Esophagus muscularis mucosa (tissue), 4 donors: Measurements from ENCODE around the gene RPGRIP1L. TPM values are rescaled to one million over a fixed set of nuclear protein-coding genes. Genes with fewer than 3 reads are reported as not detected.
"Not testable (repeated sequence)": the region's sequence is repeated elsewhere in the genome, so short reads cannot be mapped to it uniquely, and the experiment has no call there.

Experiments
- DNase-seq: peaks from one replicate; pipeline ENCODE4 v3.0.0-alpha.2; 2017; ENCODE audit errors: extremely low spot score
- H3K27ac ChIP-seq, 4 donors: fragments of 200-600 bp; sonication (generic); replicated peaks in 1 of 4; 1 replicate in 3 of 4; 2 replicates in 1 of 4; pipeline ENCODE4 v1.5.1; 2016 to 2019; ENCODE audit warnings: mild to moderate bottlenecking in 1 of 4
- H3K27me3 ChIP-seq, 4 donors: fragments of 200-600 bp; sonication (generic); one replicate each; pipeline versions ENCODE4 v1.5.1 to v1.6.0; 2016 to 2019
- H3K36me3 ChIP-seq, 4 donors: fragments of 200-600 bp; sonication (generic); one replicate each; pipeline ENCODE4 v1.5.1; 2016 to 2019
- H3K4me1 ChIP-seq, 4 donors: fragments of 200-600 bp; sonication (generic); one replicate each; pipeline ENCODE4 v1.5.1; 2016 to 2019
- H3K4me3 ChIP-seq, 4 donors: fragments of 200-600 bp; sonication (generic); 1 replicate in 2 of 4; 2 replicates in 2 of 4; pipeline ENCODE4 v1.5.1; 2016 to 2019; ENCODE audit warnings: mild to moderate bottlenecking in 4 of 4, moderate library complexity in 1 of 4
- H3K9me3 ChIP-seq, 4 donors: fragments of 200-600 bp; sonication (generic); 1 replicate in 3 of 4; 2 replicates in 1 of 4; pipeline ENCODE4 v1.5.1; 2016 to 2019
- CTCF ChIP-seq, 3 experiments: fragments of 200-600 bp in 2 of 3; fragments of 450-650 bp in 1 of 3; sonication (generic) in 2 of 3; IDR thresholded peaks; one replicate each; pipeline ENCODE4 v1.5.1; 2017 to 2019; ENCODE audit warnings: antibody characterized with exemption in 3 of 3, mild to moderate bottlenecking in 2 of 3, moderate library complexity in 1 of 3
- EP300 ChIP-seq: sonication (generic); formaldehyde crosslinking; IDR thresholded peaks from one replicate; pipeline ENCODE4 v1.6.1; 2017; ENCODE audit warnings: antibody characterized with exemption
- POLR2A ChIP-seq: fragments of 450-650 bp; IDR thresholded peaks from one replicate; pipeline ENCODE4 v1.6.1; 2017; ENCODE audit warnings: antibody characterized with exemption, moderate library complexity, mild to moderate bottlenecking, low read depth
- POLR2AphosphoS5 ChIP-seq, 2 donors: sonication (generic); formaldehyde crosslinking; IDR thresholded peaks; one replicate each; pipeline ENCODE4 v1.6.1; 2017; ENCODE audit warnings: antibody characterized with exemption in 2 of 2
- WGBS: methylation state at CpG from one replicate; pipeline ENCODE4 v1.1.5; 2018; 5-methylcytosine and 5-hydroxymethylcytosine counted together
- intact Hi-C: fragments of 100-400 bp; cut with DNase I; formaldehyde crosslinking; loops from one replicate; pipeline ENCODE4 v1.15.1; 2023
- total RNA-seq, 4 donors: library from RNA; depleted of rRNA; stranded (reverse); fragments of >200 nt; gene quantifications; one replicate each; pipeline versions ENCODE4 v1.1.0 to v1.2.1, GENCODE V29; 2016

Gene RPGRIP1L
- total RNA-seq, 4 donors from 2014 or later, result 2.3 to 4.3 (median 4.0) TPM

GRCh38 chr16:53708490-53708889 is 4.8 kb upstream of the RPGRIP1L start:
- no peak for DNase-seq
- H3K27me3 ChIP-seq, result no peaks in the 10 kb centered on the region
- H3K9me3 ChIP-seq, result no peaks in the 10 kb centered on the region
- no peak overlapping the region for H3K4me3 ChIP-seq
- no peak overlapping the region for H3K27ac ChIP-seq
- WGBS, result 91% methylated on average over 2 of the region's 2 CpGs
- no peaks in the 10 kb centered on the region for H3K36me3 ChIP-seq
- TF ChIP-seq POLR2A (no peak), POLR2AphosphoS5 (IDR thresholded peaks at IDR 0.05) (no peak), CTCF (IDR thresholded peaks at IDR 0.05) (no peak), EP300 (no peak)
- intact Hi-C loops, result no loop called here
- H3K4me1 ChIP-seq, result peaks cover 17 to 42% (median 33%) of the 10 kb centered on the region in 4 donors

- DNase-seq, result no peak
- intact Hi-C loops, result no loop called here
- Histone ChIP-seq H3K4me3 (no peak overlapping the region), H3K9me3 (no peaks in the 10 kb centered on the region), H3K27ac (no peak overlapping the region), H3K4me1 (peaks cover 22 to 39% (median 32%) of the 10 kb centered on the region in 4 donors), H3K36me3 (no peaks in the 10 kb centered on the region), H3K27me3 (no peaks in the 10 kb centered on the region)
- whole genome bisulfite sequencing, result 76% methylated on average over 3 of the region's 3 CpGs
- TF ChIP-seq POLR2AphosphoS5 (IDR thresholded peaks at IDR 0.05) (no peak), EP300 (no peak), POLR2A (no peak), CTCF (IDR thresholded peaks at IDR 0.05) (no peak)
These were observed 4.0 kb upstream of the RPGRIP1L start for GRCh38 chr16:53707671-53708070.

- no peak for DNase-seq
- peak overlapping the region; percentile 71 to 81 (median 76) for H3K27ac ChIP-seq
- intact Hi-C loops, result no loop called here
- H3K36me3 ChIP-seq, result no peaks in the 10 kb centered on the region
- no peaks in the 10 kb centered on the region for H3K9me3 ChIP-seq
- TF ChIP-seq POLR2A (no peak), POLR2AphosphoS5 (IDR thresholded peaks at IDR 0.05) (no peak), EP300 (no peak), CTCF (IDR thresholded peaks at IDR 0.05) (no peak)
- no peaks in the 10 kb centered on the region for H3K27me3 ChIP-seq
- H3K4me1 ChIP-seq, result peaks cover 14 to 26% (median 23%) of the 10 kb centered on the region in 4 donors
- H3K4me3 ChIP-seq, result peak overlapping the region; percentile 70 to 83 (median 75)
- WGBS, result 11% methylated on average over 6 of the region's 6 CpGs
These were observed 770 bp upstream of the RPGRIP1L start for GRCh38 chr16:53704445-53704813.

- H3K4me1 ChIP-seq, H3K4me3 ChIP-seq, DNase-seq, H3K27ac ChIP-seq, H3K9me3 ChIP-seq, H3K36me3 ChIP-seq, intact Hi-C loops, H3K27me3 ChIP-seq: not testable (repeated sequence)
- no CpG with 5 or more reads among the region's 31 CpGs for whole genome bisulfite sequencing
These were observed 5.4 kb downstream of the RPGRIP1L start for GRCh38 chr16:53698271-53698670.

GRCh38 chr16:53695070-53695469 is 8.6 kb downstream of the RPGRIP1L start:
- no peak overlapping the region for H3K4me3 ChIP-seq
- no peaks in the 10 kb centered on the region for H3K4me1 ChIP-seq
- no peak for DNase-seq
- intact Hi-C loops, result no loop called here
- H3K36me3 ChIP-seq, result peaks cover 0 to 4% (median 0%) of the 10 kb centered on the region in 4 donors
- H3K27me3 ChIP-seq, result no peaks in the 10 kb centered on the region
- 83% methylated on average over 1 of the region's 1 CpG for WGBS
- H3K27ac ChIP-seq, result no peak overlapping the region
- no peaks in the 10 kb centered on the region for H3K9me3 ChIP-seq
- TF ChIP-seq POLR2AphosphoS5 (IDR thresholded peaks at IDR 0.05), result no peak
- no peak for TF ChIP-seq EP300
- TF ChIP-seq POLR2A, result no peak
- no peak for TF ChIP-seq CTCF (IDR thresholded peaks at IDR 0.05)
